ENCODE data around the gene ABCA6.

Gene ABCA6

DNA sequence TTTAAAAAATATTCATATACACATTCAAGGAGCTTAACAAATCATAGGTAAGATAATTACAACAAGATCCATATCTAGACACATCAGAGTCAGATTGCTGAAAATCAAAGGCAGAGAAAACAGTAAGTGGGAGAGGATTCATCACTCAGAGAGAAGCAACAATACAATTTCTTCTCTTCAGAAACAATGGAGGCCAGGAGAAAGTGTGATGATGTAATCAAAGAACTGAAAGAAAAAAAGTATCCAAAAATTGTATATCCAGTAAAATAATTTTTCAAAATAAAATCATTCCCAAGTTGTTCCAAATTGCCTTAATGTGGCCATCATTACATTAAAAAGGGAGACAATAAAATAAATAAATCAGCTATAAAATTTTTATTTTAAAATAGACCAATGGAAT is 17.7 kb upstream of the ABCA6 start:
- no peaks in the 10 kb centered on the region for H3K27me3 ChIP-seq (ENCODE audit: insufficient read depth, insufficient read length)
- TF ChIP-seq SUZ12 (IDR thresholded peaks at IDR 0.05; ENCODE audit: extremely low read depth, insufficient read depth, insufficient read length) (no peak), ZNF274 (IDR thresholded peaks at IDR 0.05; ENCODE audit: low read depth, low read length) (no peak), YY1 (IDR thresholded peaks at IDR 0.05; ENCODE audit: insufficient read depth, insufficient read length) (no peak)
- H3K9ac ChIP-seq (ENCODE audit: insufficient read length, low read depth) = no peak overlapping the region
- no peak for DNase-seq (ENCODE audit: low read depth, low spot score)
- H3K4me1 ChIP-seq (ENCODE audit: insufficient read depth, insufficient read length) = no peaks in the 10 kb centered on the region
- no peaks in the 10 kb centered on the region for H3K9me3 ChIP-seq (ENCODE audit: insufficient read depth, low read length)
- no peak overlapping the region for H3K4me3 ChIP-seq (ENCODE audit: insufficient read length, low read depth)
- H3K36me3 ChIP-seq (ENCODE audit: insufficient read depth, insufficient read length, low read length) = no peaks in the 10 kb centered on the region

DNA sequence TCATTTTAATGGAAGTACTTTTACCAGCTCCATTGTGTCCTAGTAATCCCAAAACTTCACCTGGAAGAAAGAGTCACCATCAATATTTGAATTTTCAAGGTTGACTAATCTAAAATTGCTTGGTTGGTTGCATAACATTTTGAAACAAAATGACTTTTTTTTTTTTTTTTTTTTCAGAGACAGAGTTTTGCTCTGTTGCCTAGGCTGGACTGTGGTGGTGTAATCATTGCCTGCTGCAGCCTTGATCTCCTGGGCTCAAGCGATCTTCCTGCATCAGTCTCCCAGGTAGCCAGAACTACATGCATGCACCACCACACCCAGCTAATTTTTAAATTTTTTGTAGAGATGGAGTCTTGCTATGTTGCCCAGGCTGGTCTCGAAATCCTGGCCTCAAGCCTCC is 12.6 kb upstream of the ABCA6 start:
- H3K4me3 ChIP-seq (ENCODE audit: insufficient read length, low read depth) = no peak overlapping the region
- no peak for DNase-seq (ENCODE audit: low read depth, low spot score)
- no peaks in the 10 kb centered on the region for H3K36me3 ChIP-seq (ENCODE audit: insufficient read depth, insufficient read length, low read length)
- H3K4me1 ChIP-seq (ENCODE audit: insufficient read depth, insufficient read length) = no peaks in the 10 kb centered on the region
- H3K9me3 ChIP-seq (ENCODE audit: insufficient read depth, low read length) = no peaks in the 10 kb centered on the region
- no peaks in the 10 kb centered on the region for H3K27me3 ChIP-seq (ENCODE audit: insufficient read depth, insufficient read length)
- TF ChIP-seq YY1 (IDR thresholded peaks at IDR 0.05; ENCODE audit: insufficient read depth, insufficient read length) (no peak), ZNF274 (IDR thresholded peaks at IDR 0.05; ENCODE audit: low read depth, low read length) (no peak), SUZ12 (IDR thresholded peaks at IDR 0.05; ENCODE audit: extremely low read depth, insufficient read depth, insufficient read length) (no peak)
- H3K9ac ChIP-seq (ENCODE audit: insufficient read length, low read depth) = no peak overlapping the region

DNA sequence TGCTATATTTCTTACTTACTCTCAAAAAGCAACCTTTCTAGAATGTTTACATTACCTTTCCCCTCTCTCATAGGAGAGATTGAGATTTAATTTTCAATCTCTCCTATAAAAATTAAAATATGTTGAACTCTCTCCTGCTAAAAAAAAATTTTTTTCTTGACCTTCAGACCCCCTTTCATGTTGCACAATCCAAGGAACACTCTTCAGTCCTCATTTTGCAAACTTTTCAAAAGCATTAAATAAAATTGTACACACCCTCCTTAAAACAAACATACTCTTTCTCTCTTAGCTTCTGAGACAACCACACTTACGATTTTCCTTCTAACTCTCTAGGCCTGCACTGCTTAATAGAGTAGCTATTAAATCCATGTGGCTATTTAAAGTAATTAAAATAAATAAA is 8.6 kb upstream of the ABCA6 start:
- no peaks in the 10 kb centered on the region for H3K9me3 ChIP-seq (ENCODE audit: insufficient read depth, low read length)
- no peak overlapping the region for H3K4me3 ChIP-seq (ENCODE audit: insufficient read length, low read depth)
- no peak for DNase-seq (ENCODE audit: low read depth, low spot score)
- TF ChIP-seq ZNF274 (IDR thresholded peaks at IDR 0.05; ENCODE audit: low read depth, low read length) (no peak), SUZ12 (IDR thresholded peaks at IDR 0.05; ENCODE audit: extremely low read depth, insufficient read depth, insufficient read length) (no peak), YY1 (IDR thresholded peaks at IDR 0.05; ENCODE audit: insufficient read depth, insufficient read length) (no peak)
- H3K27me3 ChIP-seq (ENCODE audit: insufficient read depth, insufficient read length) = no peaks in the 10 kb centered on the region
- H3K4me1 ChIP-seq (ENCODE audit: insufficient read depth, insufficient read length) = no peaks in the 10 kb centered on the region
- no peak overlapping the region for H3K9ac ChIP-seq (ENCODE audit: insufficient read length, low read depth)
- no peaks in the 10 kb centered on the region for H3K36me3 ChIP-seq (ENCODE audit: insufficient read depth, insufficient read length, low read length)

GRCh38 chr17:69147460-69147859 is 5.8 kb upstream of the ABCA6 start:
- TF ChIP-seq ZNF274 (IDR thresholded peaks at IDR 0.05; ENCODE audit: low read depth, low read length) (no peak), SUZ12 (IDR thresholded peaks at IDR 0.05; ENCODE audit: extremely low read depth, insufficient read depth, insufficient read length) (no peak), YY1 (IDR thresholded peaks at IDR 0.05; ENCODE audit: insufficient read depth, insufficient read length) (no peak)
- no peak for DNase-seq (ENCODE audit: low read depth, low spot score)
- Histone ChIP-seq H3K4me3 (ENCODE audit: insufficient read length, low read depth) (no peak overlapping the region), H3K9ac (ENCODE audit: insufficient read length, low read depth) (no peak overlapping the region), H3K9me3 (ENCODE audit: insufficient read depth, low read length) (no peaks in the 10 kb centered on the region), H3K27me3 (ENCODE audit: insufficient read depth, insufficient read length) (no peaks in the 10 kb centered on the region), H3K36me3 (ENCODE audit: insufficient read depth, insufficient read length, low read length) (no peaks in the 10 kb centered on the region), H3K4me1 (ENCODE audit: insufficient read depth, insufficient read length) (no peaks in the 10 kb centered on the region)

- no peak for TF ChIP-seq YY1 (IDR thresholded peaks at IDR 0.05; ENCODE audit: insufficient read depth, insufficient read length)
- TF ChIP-seq SUZ12 (IDR thresholded peaks at IDR 0.05; ENCODE audit: extremely low read depth, insufficient read depth, insufficient read length) = no peak
- TF ChIP-seq ZNF274 (IDR thresholded peaks at IDR 0.05; ENCODE audit: low read depth, low read length) = no peak
Measured at GRCh38 chr17:69144331-69145255, 2.9 kb upstream of the ABCA6 start.

DNA sequence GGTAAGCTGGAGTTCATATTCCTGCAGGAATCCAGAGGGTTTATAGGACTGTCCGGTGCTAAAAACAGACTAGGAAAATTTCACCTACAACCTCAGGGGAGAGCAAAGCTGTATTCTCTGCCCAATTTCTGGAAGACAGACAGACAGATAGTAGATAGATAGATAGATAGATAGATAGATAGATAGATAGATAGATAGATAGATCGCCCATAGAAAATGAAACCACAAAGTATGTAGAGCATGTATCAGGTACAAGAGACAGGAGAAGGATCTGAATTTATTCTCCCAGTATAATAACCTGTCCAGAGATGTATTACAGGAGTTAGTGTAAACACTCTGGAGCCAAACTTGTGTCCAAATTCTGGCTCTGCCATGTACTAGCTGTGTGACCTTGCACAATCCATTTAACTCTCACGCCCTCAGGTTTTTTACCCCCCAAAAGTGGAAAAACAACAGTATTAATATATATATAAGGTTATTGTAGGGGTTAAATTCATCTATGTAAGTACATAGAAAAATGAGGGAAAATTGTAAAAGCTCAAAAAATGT is 2.1 kb upstream of the ABCA6 start:
- Histone ChIP-seq H3K9ac (ENCODE audit: insufficient read length, low read depth) (no peak overlapping the region), H3K9me3 (ENCODE audit: insufficient read depth, low read length) (no peaks in the 10 kb centered on the region), H3K4me3 (ENCODE audit: insufficient read length, low read depth) (no peak overlapping the region), H3K4me1 (ENCODE audit: insufficient read depth, insufficient read length) (no peaks in the 10 kb centered on the region), H3K27me3 (ENCODE audit: insufficient read depth, insufficient read length) (no peaks in the 10 kb centered on the region), H3K36me3 (ENCODE audit: insufficient read depth, insufficient read length, low read length) (no peaks in the 10 kb centered on the region)
- TF ChIP-seq YY1 (IDR thresholded peaks at IDR 0.05; ENCODE audit: insufficient read depth, insufficient read length) (no peak), SUZ12 (IDR thresholded peaks at IDR 0.05; ENCODE audit: extremely low read depth, insufficient read depth, insufficient read length) (no peak), ZNF274 (IDR thresholded peaks at IDR 0.05; ENCODE audit: low read depth, low read length) (no peak)
- no peak for DNase-seq (ENCODE audit: low read depth, low spot score)

More at GRCh38 chr17:69144331-69145255, 2.9 kb upstream of the ABCA6 start:
- Histone ChIP-seq H3K4me3 (ENCODE audit: insufficient read length, low read depth) (no peak overlapping the region), H3K4me1 (ENCODE audit: insufficient read depth, insufficient read length) (no peaks in the 10 kb centered on the region), H3K9ac (ENCODE audit: insufficient read length, low read depth) (no peak overlapping the region), H3K36me3 (ENCODE audit: insufficient read depth, insufficient read length, low read length) (no peaks in the 10 kb centered on the region), H3K27me3 (ENCODE audit: insufficient read depth, insufficient read length) (no peaks in the 10 kb centered on the region), H3K9me3 (ENCODE audit: insufficient read depth, low read length) (no peaks in the 10 kb centered on the region)
- no peak for DNase-seq (ENCODE audit: low read depth, low spot score)

DNA sequence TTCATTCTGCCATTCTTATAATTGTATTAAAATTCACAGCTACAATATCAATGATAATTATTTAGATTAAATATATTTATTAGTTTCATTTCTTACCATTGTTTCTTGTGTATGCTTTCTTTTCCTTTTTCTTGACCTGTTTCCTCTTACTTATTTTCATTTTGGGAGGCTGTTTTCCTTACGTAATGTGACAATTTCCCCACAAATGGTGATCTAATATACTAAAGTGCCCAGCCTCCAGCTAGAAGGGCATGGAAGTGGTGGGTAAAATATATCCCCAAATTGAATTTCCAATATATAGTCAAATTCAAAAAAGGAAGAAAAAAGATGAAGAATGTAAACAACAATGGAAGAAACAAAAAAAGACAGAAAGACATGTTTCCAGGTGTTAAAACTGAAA is 1.5 kb upstream of the ABCA6 start:
- Histone ChIP-seq H3K4me3 (ENCODE audit: insufficient read length, low read depth) (no peak overlapping the region), H3K4me1 (ENCODE audit: insufficient read depth, insufficient read length) (no peaks in the 10 kb centered on the region), H3K9ac (ENCODE audit: insufficient read length, low read depth) (no peak overlapping the region), H3K36me3 (ENCODE audit: insufficient read depth, insufficient read length, low read length) (no peaks in the 10 kb centered on the region), H3K9me3 (ENCODE audit: insufficient read depth, low read length) (no peaks in the 10 kb centered on the region), H3K27me3 (ENCODE audit: insufficient read depth, insufficient read length) (no peaks in the 10 kb centered on the region)
- no peak for DNase-seq (ENCODE audit: low read depth, low spot score)
- TF ChIP-seq ZNF274 (IDR thresholded peaks at IDR 0.05; ENCODE audit: low read depth, low read length) = no peak
- no peak for TF ChIP-seq YY1 (IDR thresholded peaks at IDR 0.05; ENCODE audit: insufficient read depth, insufficient read length)
- TF ChIP-seq SUZ12 (IDR thresholded peaks at IDR 0.05; ENCODE audit: extremely low read depth, insufficient read depth, insufficient read length) = no peak
